HL-60 (cell line): Measurements from ENCODE around the gene OTX1.

Source experiments
- GABPA ChIP-seq: IDR thresholded peaks from 2 replicates; pipeline ENCODE4 v1.6.1; 2012; ENCODE audit warnings: low read depth
- TF ChIP-seq, protein P1 (sequence below): IDR thresholded peaks from one replicate; pipeline ENCODE4 v1.5.1; 2011; ENCODE audit warnings: low read length, control low read depth, inconsistent platforms; ENCODE audit not compliant: insufficient read depth

GRCh38 chr2:63066265-63066664 is 15.6 kb downstream of the OTX1 start:
- TF ChIP-seq, protein P1, sequence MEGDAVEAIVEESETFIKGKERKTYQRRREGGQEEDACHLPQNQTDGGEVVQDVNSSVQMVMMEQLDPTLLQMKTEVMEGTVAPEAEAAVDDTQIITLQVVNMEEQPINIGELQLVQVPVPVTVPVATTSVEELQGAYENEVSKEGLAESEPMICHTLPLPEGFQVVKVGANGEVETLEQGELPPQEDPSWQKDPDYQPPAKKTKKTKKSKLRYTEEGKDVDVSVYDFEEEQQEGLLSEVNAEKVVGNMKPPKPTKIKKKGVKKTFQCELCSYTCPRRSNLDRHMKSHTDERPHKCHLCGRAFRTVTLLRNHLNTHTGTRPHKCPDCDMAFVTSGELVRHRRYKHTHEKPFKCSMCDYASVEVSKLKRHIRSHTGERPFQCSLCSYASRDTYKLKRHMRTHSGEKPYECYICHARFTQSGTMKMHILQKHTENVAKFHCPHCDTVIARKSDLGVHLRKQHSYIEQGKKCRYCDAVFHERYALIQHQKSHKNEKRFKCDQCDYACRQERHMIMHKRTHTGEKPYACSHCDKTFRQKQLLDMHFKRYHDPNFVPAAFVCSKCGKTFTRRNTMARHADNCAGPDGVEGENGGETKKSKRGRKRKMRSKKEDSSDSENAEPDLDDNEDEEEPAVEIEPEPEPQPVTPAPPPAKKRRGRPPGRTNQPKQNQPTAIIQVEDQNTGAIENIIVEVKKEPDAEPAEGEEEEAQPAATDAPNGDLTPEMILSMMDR: no peak
- TF ChIP-seq GABPA: no peak
